Stomach (tissue), 4 donors: Measurements from ENCODE around the gene NPDC1.

Experiments used
- CTCF ChIP-seq, 7 experiments: fragments of 450-650 bp in 4 of 7; fragments of 200-600 bp in 3 of 7; sonication (generic) in 3 of 7; IDR thresholded peaks; one replicate each; pipeline ENCODE4 v1.5.1; 2016 to 2019; ENCODE audit warnings: antibody characterized with exemption in 7 of 7, control low read depth in 2 of 7, mild to moderate bottlenecking in 1 of 7
- EP300 ChIP-seq: sonication (generic); formaldehyde crosslinking; IDR thresholded peaks from one replicate; pipeline ENCODE4 v1.6.1; 2017; ENCODE audit warnings: antibody characterized with exemption
- POLR2AphosphoS5 ChIP-seq, 3 donors: sonication (generic); formaldehyde crosslinking; IDR thresholded peaks; one replicate each; pipeline ENCODE4 v1.6.1; 2016; ENCODE audit warnings: antibody characterized with exemption in 3 of 3

- no peak for TF ChIP-seq CTCF (IDR thresholded peaks at IDR 0.05)
- TF ChIP-seq EP300 = no peak
- no peak for TF ChIP-seq POLR2AphosphoS5 (IDR thresholded peaks at IDR 0.05)
Measured at GRCh38 chr9:137070201-137070905, 24.4 kb upstream of the NPDC1 start, which contains the start of gene SAPCD2.
